T-helper 2 cell treated with Interferon-gamma antibody and Interleukin-4, amounts not matched to agents 5 μg/mL and 100 μg/mL, for 36 hours (primary cell): ENCODE results near the gene POLG2.
A peak's percentile ranks its signal among the peaks of the same experiment; 100 is the strongest.

Experiments used
- DNase-seq: peaks from one replicate; pipeline ENCODE4 v3.0.0; 2021; ENCODE audit warnings: low spot score
- H3K27ac Mint-ChIP-seq: one replicate; pipeline ENCODE4 v1.8.0; 2021; ENCODE audit warnings: mild to moderate bottlenecking, mixed read lengths
- H3K27me3 Mint-ChIP-seq: one replicate; pipeline ENCODE4 v1.8.0; 2021; ENCODE audit warnings: low read depth, mixed read lengths
- H3K36me3 Mint-ChIP-seq: one replicate; pipeline ENCODE4 v1.8.0; 2021; ENCODE audit warnings: low read depth, mixed read lengths
- H3K4me1 Mint-ChIP-seq: one replicate; pipeline ENCODE4 v1.8.0; 2021; ENCODE audit warnings: low read depth, mixed read lengths
- H3K4me3 Mint-ChIP-seq: one replicate; pipeline ENCODE4 v1.8.0; 2022; ENCODE audit warnings: mild to moderate bottlenecking, moderate library complexity, mixed read lengths
- H3K9me3 Mint-ChIP-seq: one replicate; pipeline ENCODE4 v1.8.0; 2021; ENCODE audit warnings: mixed read lengths

The POLG2 gene

DNA sequence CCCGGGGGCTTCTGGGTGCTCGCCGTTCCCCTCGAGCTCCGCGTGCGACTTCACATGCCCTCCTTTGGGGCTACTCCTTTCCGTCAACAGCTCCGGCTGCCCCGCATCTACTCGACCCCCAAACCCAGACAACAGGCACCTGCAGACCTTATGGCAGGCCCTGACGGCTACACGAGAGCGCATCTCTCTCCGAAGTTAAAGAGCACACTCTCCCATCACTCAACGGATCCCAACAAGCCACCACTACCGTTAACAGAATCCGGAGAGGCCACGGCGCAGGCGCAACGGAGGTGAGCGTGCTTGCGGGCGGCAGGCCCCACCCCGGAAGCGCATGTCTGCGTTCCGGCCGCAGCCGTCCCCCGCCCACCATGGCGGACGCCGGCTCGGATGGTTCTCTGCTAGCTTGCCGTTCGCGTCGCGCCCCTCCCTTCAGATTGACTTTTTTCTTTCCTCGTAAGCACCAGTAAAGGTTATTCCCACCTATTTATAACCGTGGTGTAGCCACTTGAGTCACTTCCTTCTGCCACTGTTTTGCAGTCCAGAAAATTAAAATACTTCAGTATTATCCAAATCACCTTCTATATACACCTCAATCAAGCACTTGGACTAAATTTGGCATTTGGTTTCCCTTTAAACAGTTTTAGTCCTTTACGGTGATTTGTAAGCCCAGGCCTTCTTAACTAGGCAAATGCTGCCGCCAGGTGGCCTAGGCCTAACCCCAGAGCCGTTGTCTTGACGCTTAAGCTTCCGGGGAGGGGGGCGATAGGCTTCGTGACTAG, at the start of gene POLG2:
TSS of gene POLG2 (minus strand) at position 269 of the 779 bp plus-strand sequence. CDS start at position 183, 86 bp downstream.
- Mint-ChIP-seq H3K4me1 (peaks cover 60% of the 10 kb centered on the region), H3K9me3 (no peaks in the 10 kb centered on the region), H3K27ac (peak within 1 kb of the TSS; percentile 99), H3K36me3 (peaks cover 67% of the 10 kb centered on the region), H3K4me3 (peak within 1 kb of the TSS; percentile 99), H3K27me3 (no peaks in the 10 kb centered on the region)
- peak; percentile 97 for DNase-seq

DNA sequence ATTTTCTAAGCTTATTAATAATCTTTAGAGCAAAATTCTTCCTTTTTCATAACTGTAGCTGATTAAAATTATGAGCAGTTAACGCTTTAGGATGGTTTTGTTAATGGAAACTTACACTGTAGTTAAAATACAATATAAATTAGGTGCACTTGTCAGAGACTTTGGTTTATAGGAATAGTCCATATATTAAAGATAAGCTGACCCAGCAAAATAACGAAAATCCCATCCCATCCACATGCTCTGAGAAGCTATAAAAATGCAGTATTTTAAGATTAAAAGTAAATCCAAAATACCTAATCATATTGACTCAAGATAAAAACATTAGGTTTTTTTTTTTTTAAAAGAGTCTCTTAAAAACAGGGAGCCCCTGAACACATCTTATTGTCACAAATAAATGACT, 47.9 kb upstream of the POLG2 start:
- Mint-ChIP-seq H3K4me1 (no peaks in the 10 kb centered on the region), H3K27me3 (no peaks in the 10 kb centered on the region), H3K36me3 (peaks cover 19% of the 10 kb centered on the region), H3K27ac (no peak overlapping the region), H3K9me3 (no peaks in the 10 kb centered on the region), H3K4me3 (no peak overlapping the region)
- no peak for DNase-seq

DNA sequence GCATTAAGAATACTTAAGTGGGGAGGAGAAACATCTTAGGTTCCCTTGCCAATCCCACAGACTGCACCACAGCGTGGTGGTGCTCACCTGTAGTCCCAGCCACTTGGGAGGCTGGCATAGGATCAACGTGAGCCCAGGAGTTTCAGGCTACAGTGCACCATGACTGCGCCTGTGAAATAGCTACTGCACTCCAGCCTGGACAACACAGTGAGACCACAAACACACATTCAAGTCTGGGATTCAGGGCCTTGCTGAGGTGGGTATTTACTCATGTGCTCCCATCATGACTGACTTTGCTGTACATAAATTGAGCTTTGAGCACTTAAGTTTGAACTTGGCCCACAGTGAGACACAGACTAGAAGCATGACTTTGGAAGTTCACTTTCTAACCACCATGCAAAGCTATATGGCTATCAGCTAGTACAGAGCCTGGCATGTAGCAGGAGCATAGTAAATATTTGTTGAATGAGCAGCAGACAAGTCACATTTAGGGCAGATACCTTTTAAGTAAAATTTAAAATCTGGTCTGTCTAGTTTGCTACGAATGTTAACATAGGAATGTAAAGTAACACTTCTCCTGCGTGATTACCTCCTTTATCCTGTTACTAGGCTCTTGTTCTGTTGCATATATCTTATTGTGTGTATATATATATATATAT, 43.4 kb upstream of the POLG2 start:
- no peaks in the 10 kb centered on the region for H3K27me3 Mint-ChIP-seq
- peaks cover 31% of the 10 kb centered on the region for H3K36me3 Mint-ChIP-seq
- no peak overlapping the region for H3K4me3 Mint-ChIP-seq
- H3K9me3 Mint-ChIP-seq: no peaks in the 10 kb centered on the region
- no peak for DNase-seq
- no peaks in the 10 kb centered on the region for H3K4me1 Mint-ChIP-seq
- H3K27ac Mint-ChIP-seq: no peak overlapping the region

DNA sequence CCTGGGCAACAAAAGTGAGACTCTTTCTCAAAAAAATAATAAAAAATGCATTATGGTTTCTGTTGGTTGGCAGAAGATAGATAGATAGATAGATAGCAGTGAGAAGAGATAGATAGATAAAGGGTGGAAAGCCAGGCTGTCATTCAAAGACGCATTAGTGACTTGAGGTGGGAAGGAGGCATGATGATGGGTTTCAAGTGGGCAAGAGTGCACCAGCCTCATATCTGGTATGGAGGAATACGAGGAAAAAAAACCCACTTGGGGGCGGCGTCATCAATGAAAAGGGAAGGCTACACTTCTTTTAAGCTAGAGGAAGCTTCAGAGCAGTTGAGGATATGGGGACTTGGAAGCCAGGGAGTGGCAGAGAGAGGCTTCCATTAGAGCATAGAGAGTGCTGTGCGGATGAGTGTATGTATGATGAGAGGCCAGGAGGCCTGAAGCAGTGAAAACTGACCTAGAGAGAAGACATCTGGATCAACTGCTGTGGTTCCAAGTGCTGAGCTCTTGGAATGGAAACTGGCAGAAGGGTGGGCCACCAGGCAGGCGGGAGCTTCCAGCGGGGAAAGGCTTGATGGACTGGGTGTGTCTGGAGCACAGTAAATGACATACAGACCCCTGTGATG, 41.8 kb upstream of the POLG2 start:
- H3K27me3 Mint-ChIP-seq: no peaks in the 10 kb centered on the region
- H3K36me3 Mint-ChIP-seq: peaks cover 41% of the 10 kb centered on the region
- no peak overlapping the region for H3K4me3 Mint-ChIP-seq
- no peak for DNase-seq
- H3K27ac Mint-ChIP-seq: no peak overlapping the region
- peaks cover 3% of the 10 kb centered on the region for H3K4me1 Mint-ChIP-seq
- H3K9me3 Mint-ChIP-seq: no peaks in the 10 kb centered on the region

DNA sequence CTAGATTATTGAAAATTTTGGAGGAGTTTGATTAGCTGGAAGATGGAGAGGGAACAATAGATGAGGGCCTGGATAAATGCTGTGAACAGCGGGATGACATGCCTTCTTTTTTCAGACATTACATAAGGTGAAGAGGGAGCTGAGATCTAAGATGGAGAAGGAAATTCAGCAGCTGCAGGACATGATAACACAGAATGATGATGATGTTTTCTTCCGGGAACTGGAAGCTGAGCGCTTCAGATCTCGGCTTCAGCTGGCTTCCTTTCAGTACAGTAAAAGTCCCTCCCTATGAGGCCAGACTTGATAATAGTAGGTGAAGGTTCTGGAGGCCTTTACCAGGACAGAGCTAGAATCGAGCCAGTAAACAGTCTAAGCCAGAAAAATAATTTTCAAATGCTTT, 40.6 kb upstream of the POLG2 start:
- DNase-seq: no peak
- Mint-ChIP-seq H3K4me1 (peaks cover 3% of the 10 kb centered on the region), H3K36me3 (peaks cover 49% of the 10 kb centered on the region), H3K27me3 (no peaks in the 10 kb centered on the region), H3K4me3 (no peak overlapping the region), H3K9me3 (no peaks in the 10 kb centered on the region), H3K27ac (no peak overlapping the region)

DNA sequence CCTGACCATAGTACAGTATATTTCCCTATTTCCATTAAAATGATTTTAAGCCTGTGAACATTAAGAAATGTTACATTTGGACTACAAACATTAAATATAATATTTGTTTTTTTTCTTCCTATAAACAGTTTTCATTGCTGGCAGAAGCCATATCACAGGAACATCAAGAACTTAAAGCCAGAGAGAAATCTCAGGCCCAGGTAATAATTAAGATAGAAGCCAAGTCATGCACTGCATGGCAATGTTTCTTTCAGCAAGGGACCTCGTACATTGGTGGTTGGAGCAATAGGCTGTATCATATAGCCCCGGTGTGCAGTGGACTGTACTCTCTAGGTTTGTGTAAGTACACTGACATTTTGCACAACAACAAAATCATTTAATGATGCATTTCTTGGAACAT, 40.1 kb upstream of the POLG2 start:
- no peaks in the 10 kb centered on the region for H3K9me3 Mint-ChIP-seq
- no peak for DNase-seq
- peaks cover 51% of the 10 kb centered on the region for H3K36me3 Mint-ChIP-seq
- H3K4me1 Mint-ChIP-seq: peaks cover 3% of the 10 kb centered on the region
- H3K27me3 Mint-ChIP-seq: no peaks in the 10 kb centered on the region
- no peak overlapping the region for H3K27ac Mint-ChIP-seq
- no peak overlapping the region for H3K4me3 Mint-ChIP-seq

DNA sequence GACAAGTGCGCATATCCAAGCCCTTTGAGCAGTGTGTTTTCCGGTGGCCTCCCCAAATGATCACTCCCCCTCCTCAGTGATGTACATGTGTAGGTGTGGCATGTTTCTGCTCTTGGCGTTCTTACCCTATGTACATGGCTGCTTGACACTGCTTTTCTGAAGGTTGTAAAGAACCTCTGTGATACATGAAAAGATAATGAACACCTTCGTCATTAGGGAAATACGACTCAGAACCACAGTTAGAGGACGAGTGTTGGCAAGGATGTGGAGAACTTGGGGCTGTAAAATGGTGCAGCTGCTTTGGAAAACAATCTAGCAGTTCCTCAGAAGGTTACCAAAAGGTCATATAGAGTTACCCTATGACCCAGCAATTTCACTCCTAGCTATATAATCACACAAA, 38.5 kb upstream of the POLG2 start:
- peaks cover 3% of the 10 kb centered on the region for H3K4me1 Mint-ChIP-seq
- no peak overlapping the region for H3K27ac Mint-ChIP-seq
- H3K27me3 Mint-ChIP-seq: no peaks in the 10 kb centered on the region

DNA sequence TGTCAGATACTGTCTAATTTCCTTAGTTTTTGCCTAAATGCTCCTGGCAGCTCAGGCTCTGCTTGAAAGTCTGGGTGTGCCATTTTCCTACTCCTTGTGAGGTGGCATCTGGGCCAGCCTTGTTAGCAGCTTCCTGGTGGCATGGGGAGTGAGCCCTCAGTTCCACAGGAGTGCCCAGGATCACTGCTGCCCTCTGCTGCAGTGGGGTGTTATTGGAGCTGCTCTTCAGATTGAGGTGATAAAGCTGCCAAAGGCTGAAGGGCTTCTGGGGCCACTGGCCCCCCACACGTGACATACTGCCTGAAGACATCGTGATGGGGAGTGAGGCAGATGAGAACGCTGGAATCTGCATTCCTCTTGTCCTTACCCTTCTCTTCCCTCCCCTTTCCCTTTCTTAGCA, 37.3 kb upstream of the POLG2 start:
- no peak for DNase-seq
- no peak overlapping the region for H3K4me3 Mint-ChIP-seq
- H3K36me3 Mint-ChIP-seq: peaks cover 62% of the 10 kb centered on the region
- H3K27me3 Mint-ChIP-seq: no peaks in the 10 kb centered on the region
- H3K27ac Mint-ChIP-seq: no peak overlapping the region
- H3K4me1 Mint-ChIP-seq: peaks cover 3% of the 10 kb centered on the region
- H3K9me3 Mint-ChIP-seq: no peaks in the 10 kb centered on the region

More for the DNA sequence above, 38.5 kb upstream of the POLG2 start:
- Mint-ChIP-seq H3K9me3 (no peaks in the 10 kb centered on the region), H3K36me3 (peaks cover 57% of the 10 kb centered on the region), H3K4me3 (no peak overlapping the region)
- no peak for DNase-seq

DNA sequence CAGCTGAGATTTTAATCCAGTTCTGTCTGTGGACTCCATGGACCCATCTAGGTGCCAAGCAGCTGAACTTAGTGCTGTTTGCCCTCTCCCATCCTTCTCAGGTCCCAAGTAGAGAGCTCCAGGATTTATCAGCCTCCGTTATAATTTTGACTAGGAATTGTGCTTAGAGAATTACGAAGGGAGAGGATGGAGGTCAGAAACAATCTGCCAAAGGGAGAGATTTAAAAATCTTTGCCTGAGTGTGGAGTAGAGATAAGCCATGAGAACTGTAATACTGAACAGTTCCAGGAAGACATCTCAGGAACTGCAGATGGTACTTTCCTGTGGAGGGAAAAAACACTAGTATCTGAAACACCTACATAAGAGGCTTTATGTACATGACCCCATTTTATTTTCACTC, 36.9 kb upstream of the POLG2 start:
- Mint-ChIP-seq H3K36me3 (peaks cover 63% of the 10 kb centered on the region), H3K4me1 (peaks cover 3% of the 10 kb centered on the region), H3K27me3 (no peaks in the 10 kb centered on the region), H3K4me3 (no peak overlapping the region), H3K27ac (no peak overlapping the region), H3K9me3 (no peaks in the 10 kb centered on the region)
- DNase-seq: no peak

DNA sequence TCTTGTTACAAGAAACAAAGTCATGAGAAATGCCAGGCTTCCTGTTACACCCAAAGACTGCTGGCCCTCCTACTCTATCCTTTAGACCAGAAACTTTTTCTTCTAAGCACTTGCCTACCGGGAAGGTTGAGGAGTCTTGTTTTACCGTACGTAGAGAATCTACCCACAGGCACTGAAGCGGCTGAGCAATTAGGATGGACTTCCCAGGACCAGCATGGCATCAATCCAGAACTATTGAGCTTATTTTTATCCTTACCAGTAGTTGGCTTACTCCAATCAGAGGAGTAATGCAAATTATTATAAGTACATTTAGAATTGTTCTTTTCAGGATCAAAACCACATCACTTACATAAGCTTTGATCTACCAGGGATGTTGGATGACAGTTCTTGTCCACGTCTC, 35.6 kb upstream of the POLG2 start:
- DNase-seq: no peak
- Mint-ChIP-seq H3K27me3 (no peaks in the 10 kb centered on the region), H3K27ac (no peak overlapping the region), H3K4me3 (no peak overlapping the region), H3K36me3 (peaks cover 62% of the 10 kb centered on the region), H3K9me3 (no peaks in the 10 kb centered on the region), H3K4me1 (peaks cover 3% of the 10 kb centered on the region)

DNA sequence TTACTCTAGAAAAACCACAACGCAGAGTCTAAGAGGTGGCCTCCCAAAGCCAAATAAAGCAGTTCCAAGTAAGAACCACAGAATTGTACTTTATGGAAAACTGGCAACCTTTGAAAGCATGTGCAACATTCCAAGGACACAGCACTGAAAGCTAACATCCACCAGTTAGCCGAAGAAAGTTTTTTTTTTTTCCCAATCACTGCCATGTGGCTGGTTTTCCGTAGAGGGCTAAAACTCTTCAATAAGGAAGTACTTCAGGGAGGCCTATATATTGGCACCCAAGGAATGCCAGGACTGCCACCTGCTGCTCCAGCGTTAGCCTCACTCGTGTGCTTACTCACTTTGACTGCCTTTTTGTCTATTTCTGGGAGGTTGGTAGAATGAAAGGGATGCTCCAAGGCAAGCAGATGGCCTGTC, 35.1 kb upstream of the POLG2 start:
- H3K36me3 Mint-ChIP-seq: peaks cover 61% of the 10 kb centered on the region

DNA sequence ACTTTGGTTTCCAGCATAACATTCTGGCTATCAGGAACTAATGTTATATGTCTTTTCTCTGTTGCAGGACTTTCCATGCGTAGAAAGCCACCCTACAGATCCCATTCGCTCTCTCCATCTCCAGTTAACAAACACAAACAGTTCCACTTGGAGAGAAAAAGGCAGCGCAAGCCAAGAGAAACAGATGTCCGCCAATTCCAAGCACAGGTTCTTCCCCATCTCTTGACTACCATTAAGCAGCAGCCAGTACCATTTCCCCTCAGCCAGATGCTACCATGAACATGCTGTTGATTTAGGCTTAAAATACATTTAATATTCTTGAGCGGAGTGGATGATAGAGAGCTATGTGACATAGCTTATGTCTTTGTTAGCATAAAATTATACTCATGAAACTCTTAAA, 32.4 kb upstream of the POLG2 start:
- H3K27ac Mint-ChIP-seq: no peak overlapping the region
- no peaks in the 10 kb centered on the region for H3K9me3 Mint-ChIP-seq
- no peak overlapping the region for H3K4me3 Mint-ChIP-seq
- peaks cover 59% of the 10 kb centered on the region for H3K36me3 Mint-ChIP-seq
- H3K4me1 Mint-ChIP-seq: peaks cover 3% of the 10 kb centered on the region
- no peaks in the 10 kb centered on the region for H3K27me3 Mint-ChIP-seq
- no peak for DNase-seq

More for the DNA sequence above, 35.1 kb upstream of the POLG2 start:
- Mint-ChIP-seq H3K4me3 (no peak overlapping the region), H3K27ac (no peak overlapping the region), H3K4me1 (peaks cover 3% of the 10 kb centered on the region), H3K27me3 (no peaks in the 10 kb centered on the region), H3K9me3 (no peaks in the 10 kb centered on the region)
- DNase-seq: no peak

DNA sequence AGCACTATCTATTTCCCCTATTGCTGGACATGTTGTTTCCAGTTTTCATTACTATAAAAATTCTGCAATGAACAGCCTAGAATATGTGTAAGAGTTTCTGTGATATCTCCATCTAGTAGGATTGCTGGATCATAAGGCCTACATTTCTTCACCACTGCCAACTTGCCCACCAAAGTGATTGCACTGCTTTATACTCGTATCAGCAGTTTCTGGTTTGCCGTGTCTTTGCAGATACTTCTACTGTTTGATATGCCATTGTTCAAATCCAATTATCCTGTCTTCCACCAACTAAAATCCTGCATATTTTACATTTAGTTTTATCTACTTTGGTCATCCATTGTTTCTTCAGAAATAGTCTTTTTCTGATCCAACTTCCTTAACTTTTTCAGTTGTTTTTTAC, 31.1 kb upstream of the POLG2 start:
- Mint-ChIP-seq H3K36me3 (peaks cover 56% of the 10 kb centered on the region), H3K27ac (no peak overlapping the region)

DNA sequence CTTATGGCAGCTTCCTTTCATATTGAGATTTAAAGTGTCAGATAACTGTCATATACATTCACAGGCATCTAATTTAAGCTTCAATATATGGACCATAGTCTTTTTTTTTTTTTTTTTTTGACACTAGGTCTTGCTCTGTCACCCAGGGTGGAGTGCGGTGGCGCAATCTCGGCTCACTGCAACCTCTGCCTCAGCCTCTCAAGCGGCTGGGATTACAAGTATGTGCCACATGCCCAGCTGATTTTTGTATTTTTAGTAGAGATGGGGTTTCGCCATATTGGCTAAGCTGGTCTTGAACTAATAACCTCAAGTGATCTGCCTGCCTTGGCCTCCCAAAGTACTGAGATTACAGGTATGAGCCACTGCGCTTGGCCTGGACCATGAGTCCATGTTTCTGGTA, 23.5 kb upstream of the POLG2 start:
- peaks cover 44% of the 10 kb centered on the region for H3K36me3 Mint-ChIP-seq
- no peaks in the 10 kb centered on the region for H3K27me3 Mint-ChIP-seq

More for the DNA sequence above, 31.1 kb upstream of the POLG2 start:
- no peaks in the 10 kb centered on the region for H3K9me3 Mint-ChIP-seq
- H3K27me3 Mint-ChIP-seq: no peaks in the 10 kb centered on the region
- no peak for DNase-seq
- H3K4me3 Mint-ChIP-seq: no peak overlapping the region
- no peaks in the 10 kb centered on the region for H3K4me1 Mint-ChIP-seq

More for the DNA sequence above, 23.5 kb upstream of the POLG2 start:
- no peak for DNase-seq
- H3K27ac Mint-ChIP-seq: no peak overlapping the region
- peaks cover under 1% of the 10 kb centered on the region for H3K4me1 Mint-ChIP-seq
- H3K4me3 Mint-ChIP-seq: no peak overlapping the region
- H3K9me3 Mint-ChIP-seq: no peaks in the 10 kb centered on the region
